Breast epithelium (tissue), 4 donors: ENCODE results near the gene FXYD7. TPM values are rescaled to one million over a fixed set of nuclear protein-coding genes. Genes with fewer than 3 reads are reported as not detected.

Experiments
- DNase-seq, 2 donors: peaks; one replicate each; pipeline ENCODE4 v3.0.0-alpha.2; 2019; ENCODE audit warnings: low spot score in 2 of 2
- H3K27ac ChIP-seq, 2 donors: fragments of 200-600 bp; sonication (generic) in 1 of 2; one replicate each; pipeline ENCODE4 v1.5.1; 2016 to 2019; ENCODE audit warnings: mild to moderate bottlenecking in 1 of 2
- H3K27me3 ChIP-seq, 2 donors: fragments of 200-600 bp; sonication (generic) in 1 of 2; one replicate each; pipeline versions ENCODE4 v1.5.1 to v1.6.0; 2017 to 2019; ENCODE audit warnings: control low read depth in 1 of 2, mild to moderate bottlenecking in 1 of 2
- H3K36me3 ChIP-seq: fragments of 200-600 bp; one replicate; pipeline ENCODE4 v1.5.1; 2019
- H3K4me1 ChIP-seq, 2 donors: fragments of 200-600 bp; sonication (generic); one replicate each; pipeline ENCODE4 v1.5.1; 2016 to 2019; ENCODE audit warnings: control low read depth in 1 of 2
- H3K4me3 ChIP-seq, 3 donors: fragments of 200-600 bp; sonication (generic); 1 replicate in 2 of 3; 2 replicates in 1 of 3; pipeline ENCODE4 v1.5.1; 2016 to 2019; ENCODE audit warnings: mild to moderate bottlenecking in 3 of 3, moderate library complexity in 2 of 3
- H3K9me3 ChIP-seq, 2 donors: fragments of 200-600 bp; sonication (generic) in 1 of 2; one replicate each; pipeline ENCODE4 v1.5.1; 2016 to 2019; ENCODE audit warnings: control low read depth in 1 of 2
- POLR2A ChIP-seq: fragments of 450-650 bp; IDR thresholded peaks from one replicate; pipeline ENCODE4 v1.6.1; 2016; ENCODE audit warnings: antibody characterized with exemption, mild to moderate bottlenecking, moderate library complexity
- POLR2AphosphoS5 ChIP-seq, 3 donors: sonication (generic); formaldehyde crosslinking; IDR thresholded peaks; one replicate each; pipeline ENCODE4 v1.6.1; 2017; ENCODE audit warnings: antibody characterized with exemption in 3 of 3
- intact Hi-C: fragments of 100-400 bp; cut with DNase I; formaldehyde crosslinking; loops from one replicate; pipeline ENCODE4 v1.15.1; 2023; ENCODE audit warnings: low total_unique reads
- total RNA-seq, 3 donors: library from RNA; depleted of rRNA; stranded (reverse); fragments of >200 nt; gene quantifications; one replicate each; pipeline ENCODE4 v1.1.0, GENCODE V29; 2016
- TF ChIP-seq, protein P1 (sequence below), 3 donors: fragments of 450-650 bp; IDR thresholded peaks; one replicate each; pipeline ENCODE4 v1.5.1; 2016 to 2017; ENCODE audit warnings: antibody characterized with exemption in 3 of 3, mild to moderate bottlenecking in 3 of 3, moderate library complexity in 3 of 3

FXYD7 gene
- total RNA-seq, 3 donors from 2014 or later, result not detected

DNA sequence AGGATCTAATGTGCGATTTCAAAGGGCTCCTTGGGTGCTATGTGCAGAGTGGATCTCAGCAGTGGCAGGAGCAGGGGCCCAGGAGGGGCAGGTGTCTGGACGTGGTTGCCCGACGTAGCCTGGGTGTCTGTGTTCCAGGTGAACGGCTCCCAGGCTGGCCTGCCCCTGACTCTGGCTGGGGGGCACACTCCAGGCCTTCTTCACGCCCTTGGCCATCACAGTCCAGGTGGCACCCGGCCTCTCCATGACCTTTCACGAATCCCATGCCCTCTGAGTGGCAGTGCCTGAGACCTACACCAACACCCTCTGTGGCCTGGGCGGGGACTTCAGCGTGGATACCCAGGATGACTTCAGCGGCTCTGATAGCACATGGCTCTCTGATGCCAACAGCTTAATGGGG is 38.7 kb upstream of the FXYD7 start:
- Histone ChIP-seq H3K27me3 (no peaks in the 10 kb centered on the region), H3K36me3 (no peaks in the 10 kb centered on the region), H3K27ac (no peak overlapping the region), H3K4me3 (no peak overlapping the region), H3K4me1 (peaks cover 2 to 13% of the 10 kb centered on the region in 2 donors), H3K9me3 (no peaks in the 10 kb centered on the region)
- TF ChIP-seq POLR2AphosphoS5 (IDR thresholded peaks at IDR 0.05), result no peak
- TF ChIP-seq, protein P1, sequence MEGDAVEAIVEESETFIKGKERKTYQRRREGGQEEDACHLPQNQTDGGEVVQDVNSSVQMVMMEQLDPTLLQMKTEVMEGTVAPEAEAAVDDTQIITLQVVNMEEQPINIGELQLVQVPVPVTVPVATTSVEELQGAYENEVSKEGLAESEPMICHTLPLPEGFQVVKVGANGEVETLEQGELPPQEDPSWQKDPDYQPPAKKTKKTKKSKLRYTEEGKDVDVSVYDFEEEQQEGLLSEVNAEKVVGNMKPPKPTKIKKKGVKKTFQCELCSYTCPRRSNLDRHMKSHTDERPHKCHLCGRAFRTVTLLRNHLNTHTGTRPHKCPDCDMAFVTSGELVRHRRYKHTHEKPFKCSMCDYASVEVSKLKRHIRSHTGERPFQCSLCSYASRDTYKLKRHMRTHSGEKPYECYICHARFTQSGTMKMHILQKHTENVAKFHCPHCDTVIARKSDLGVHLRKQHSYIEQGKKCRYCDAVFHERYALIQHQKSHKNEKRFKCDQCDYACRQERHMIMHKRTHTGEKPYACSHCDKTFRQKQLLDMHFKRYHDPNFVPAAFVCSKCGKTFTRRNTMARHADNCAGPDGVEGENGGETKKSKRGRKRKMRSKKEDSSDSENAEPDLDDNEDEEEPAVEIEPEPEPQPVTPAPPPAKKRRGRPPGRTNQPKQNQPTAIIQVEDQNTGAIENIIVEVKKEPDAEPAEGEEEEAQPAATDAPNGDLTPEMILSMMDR (IDR thresholded peaks at IDR 0.05), result no peak
- no peak for TF ChIP-seq POLR2A
- intact Hi-C loops, result no loop called here
- DNase-seq, result no peak

DNA sequence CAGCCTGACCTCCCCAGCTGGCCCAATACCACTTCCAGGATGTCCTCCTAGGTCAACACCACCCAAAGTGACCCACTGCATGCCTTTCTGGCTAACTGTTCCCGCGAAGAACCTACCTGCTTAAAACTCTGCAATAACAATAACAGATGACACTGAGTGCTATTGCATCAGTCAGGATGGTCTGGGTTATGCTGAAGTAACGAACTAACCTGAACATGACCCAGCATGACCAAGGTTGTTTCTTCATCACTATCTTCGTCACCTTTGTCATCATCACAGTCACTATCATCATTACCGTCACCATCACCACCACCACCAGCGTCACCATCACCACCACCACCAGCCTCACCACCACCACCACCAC is 38.0 kb upstream of the FXYD7 start:
- Histone ChIP-seq H3K9me3 (no peaks in the 10 kb centered on the region), H3K4me1 (peaks cover 2 to 13% of the 10 kb centered on the region in 2 donors), H3K36me3 (no peaks in the 10 kb centered on the region), H3K27ac (no peak overlapping the region), H3K27me3 (no peaks in the 10 kb centered on the region), H3K4me3 (no peak overlapping the region)
- DNase-seq, result no peak
- TF ChIP-seq POLR2A, result no peak
- no peak for TF ChIP-seq POLR2AphosphoS5 (IDR thresholded peaks at IDR 0.05)
- TF ChIP-seq, protein P1 (IDR thresholded peaks at IDR 0.05), result no peak
- intact Hi-C loops, result no loop called here

DNA sequence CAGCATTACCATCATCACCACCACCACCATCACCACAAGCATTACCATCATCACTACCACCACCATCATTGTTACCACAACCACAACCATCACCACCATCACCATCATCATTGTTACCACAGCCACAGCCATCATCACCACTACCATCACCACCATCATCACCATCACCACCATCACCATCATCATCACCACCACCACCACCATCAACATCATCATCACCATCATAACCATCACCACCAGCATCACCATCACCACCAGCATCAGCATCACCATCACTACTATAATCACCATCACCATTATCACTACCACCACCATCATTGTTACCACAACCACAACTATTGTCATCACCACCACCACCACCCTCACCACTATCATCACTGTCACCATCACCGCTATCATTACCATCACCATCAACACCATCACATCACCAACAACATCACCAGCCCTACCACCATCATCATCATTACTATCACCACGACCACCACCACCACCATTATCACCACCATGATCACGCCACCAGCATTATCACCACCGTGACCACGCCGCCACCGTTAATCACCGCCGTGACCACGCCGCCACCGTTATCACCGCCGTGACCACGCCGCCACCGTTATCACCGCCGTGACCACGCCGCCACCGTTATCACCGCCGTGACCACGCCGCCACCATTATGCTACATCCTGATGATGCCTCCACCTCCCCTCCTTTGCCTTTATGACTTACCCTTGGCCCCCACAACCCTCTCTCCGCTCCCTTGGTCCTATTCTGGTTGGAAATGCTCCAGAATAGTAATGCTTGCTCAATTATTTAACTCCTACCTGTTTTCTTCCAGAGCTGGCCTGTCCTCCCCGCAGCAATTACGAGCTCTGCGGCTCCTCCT is 37.4 kb upstream of the FXYD7 start:
- Histone ChIP-seq H3K4me1 (peaks cover 2 to 15% of the 10 kb centered on the region in 2 donors), H3K27ac (peak overlapping the region; percentile 84 to 90), H3K9me3 (no peaks in the 10 kb centered on the region), H3K36me3 (no peaks in the 10 kb centered on the region), H3K27me3 (no peaks in the 10 kb centered on the region), H3K4me3 (no peak overlapping the region)
- intact Hi-C loops, result no loop called here
- DNase-seq, result no peak
- no peak for TF ChIP-seq POLR2AphosphoS5 (IDR thresholded peaks at IDR 0.05)
- no peak for TF ChIP-seq POLR2A
- TF ChIP-seq, protein P1 (IDR thresholded peaks at IDR 0.05), result no peak

DNA sequence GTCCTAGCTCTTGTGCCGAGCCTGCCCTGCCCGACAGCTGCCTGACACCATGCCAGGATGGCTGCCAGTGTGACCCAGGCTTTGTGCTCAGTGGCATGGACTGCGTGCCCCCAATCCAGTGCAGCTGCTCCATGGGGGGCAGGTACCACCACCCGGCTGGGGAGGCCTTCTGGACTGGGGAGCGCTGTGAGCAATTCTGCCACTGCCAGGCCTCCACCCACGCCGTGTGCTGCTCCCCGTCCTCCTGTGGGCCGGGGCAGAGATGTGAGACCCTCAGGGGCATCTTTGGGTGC is 36.8 kb upstream of the FXYD7 start:
- TF ChIP-seq POLR2AphosphoS5 (IDR thresholded peaks at IDR 0.05) (no peak), POLR2A (no peak)
- TF ChIP-seq, protein P1 (IDR thresholded peaks at IDR 0.05), result no peak
- intact Hi-C loops, result no loop called here
- Histone ChIP-seq H3K4me1 (peaks cover 2 to 18% of the 10 kb centered on the region in 2 donors), H3K4me3 (no peak overlapping the region), H3K9me3 (no peaks in the 10 kb centered on the region), H3K36me3 (no peaks in the 10 kb centered on the region), H3K27ac (peak overlapping the region; percentile 84 to 90), H3K27me3 (no peaks in the 10 kb centered on the region)
- DNase-seq, result no peak

DNA sequence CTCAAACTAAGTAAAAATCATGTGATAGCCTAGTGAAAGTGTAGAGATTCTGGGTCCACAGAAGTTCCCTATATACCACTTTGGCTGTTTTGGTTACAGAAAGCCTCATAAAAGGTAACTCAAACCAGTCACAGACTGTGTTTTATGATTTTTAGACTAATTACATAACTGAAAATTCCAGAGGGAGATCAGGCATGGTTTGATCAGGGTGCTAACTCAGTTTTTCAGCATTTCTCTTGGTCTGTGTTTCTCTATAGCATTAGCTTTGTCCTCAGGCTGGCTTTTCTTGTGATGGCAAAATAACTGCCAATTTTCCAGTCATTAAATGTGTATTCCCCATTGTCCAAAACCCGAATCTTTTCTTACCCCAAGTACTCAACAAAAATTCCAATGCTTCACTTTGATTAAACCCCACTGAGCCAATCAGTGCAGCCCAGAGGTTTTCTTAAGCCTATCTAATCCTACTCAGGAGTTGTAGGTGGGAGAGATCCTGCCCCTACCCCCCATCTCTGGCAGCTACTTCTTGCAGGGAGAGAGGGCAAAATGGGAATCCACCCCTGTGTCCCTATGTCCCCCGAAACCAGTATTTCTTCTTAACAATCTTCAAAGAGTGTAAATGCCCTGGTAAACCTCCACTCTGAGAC is 36.0 kb upstream of the FXYD7 start:
- Histone ChIP-seq H3K4me1 (peaks cover 2 to 18% of the 10 kb centered on the region in 2 donors), H3K27ac (peak overlapping the region; percentile 84 to 90), H3K27me3 (no peaks in the 10 kb centered on the region), H3K9me3 (no peaks in the 10 kb centered on the region), H3K36me3 (no peaks in the 10 kb centered on the region), H3K4me3 (no peak overlapping the region)
- DNase-seq, result no peak
- no peak for TF ChIP-seq POLR2AphosphoS5 (IDR thresholded peaks at IDR 0.05)
- TF ChIP-seq POLR2A, result no peak
- TF ChIP-seq, protein P1 (IDR thresholded peaks at IDR 0.05), result no peak
- intact Hi-C loops, result no loop called here
